Measurements from ENCODE around the gene DSCAML1.

The DSCAML1 gene

GRCh38 chr11:117549417-117549816 is 247.6 kb downstream of the DSCAML1 start:
- no peak for DNase-seq (ENCODE audit: low read depth in 2 of 2)

DNA sequence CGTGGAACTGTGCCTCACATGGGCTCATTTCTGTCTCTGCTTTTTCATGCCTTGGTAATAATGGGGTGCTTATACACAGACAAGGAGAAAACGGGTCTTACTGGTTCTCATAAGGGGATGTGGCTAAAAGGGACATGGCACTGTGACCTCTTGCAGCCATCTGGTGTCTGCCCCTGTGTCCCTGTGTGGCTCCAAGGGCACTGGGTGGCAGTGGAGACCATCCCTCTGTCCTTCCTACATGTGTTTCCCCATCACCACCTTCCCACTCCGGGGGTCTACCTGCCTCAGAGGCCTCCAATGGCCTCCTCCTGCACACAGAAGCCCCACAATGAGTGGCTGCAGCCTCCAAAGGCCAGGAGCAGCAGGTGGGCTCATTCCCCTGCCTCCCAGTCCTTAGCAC is 248.1 kb downstream of the DSCAML1 start:
- DNase-seq (ENCODE audit: low read depth in 2 of 2) = no peak

DNA sequence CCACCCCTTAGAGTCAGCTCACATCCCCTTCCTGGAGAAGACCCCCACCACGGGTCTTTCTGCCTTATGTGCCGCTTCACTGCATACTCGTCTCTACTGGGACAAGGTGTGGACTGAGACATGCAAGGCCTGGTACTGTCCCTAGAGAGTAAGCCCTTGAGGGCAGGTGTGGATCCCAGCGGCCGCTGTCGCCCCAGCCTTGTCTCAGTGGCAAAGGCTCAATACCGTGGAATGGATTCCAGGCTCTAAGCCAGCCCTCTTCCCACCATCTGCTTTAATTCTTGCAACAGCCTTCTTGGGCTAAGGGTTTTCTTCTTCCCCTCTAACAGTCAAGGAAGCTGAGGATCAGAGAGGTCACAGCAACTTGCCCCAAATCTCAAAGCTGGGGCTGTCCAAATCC is 249.1 kb downstream of the DSCAML1 start:
- no peak for DNase-seq (ENCODE audit: low read depth in 2 of 2)

GRCh38 chr11:117547195-117547850 is 249.7 kb downstream of the DSCAML1 start:
- no peak for DNase-seq (ENCODE audit: low read depth in 2 of 2)

- no peak for DNase-seq (ENCODE audit: low read depth in 2 of 2)
Observed at GRCh38 chr11:117546431-117547194, 250.4 kb downstream of the DSCAML1 start.

DNA sequence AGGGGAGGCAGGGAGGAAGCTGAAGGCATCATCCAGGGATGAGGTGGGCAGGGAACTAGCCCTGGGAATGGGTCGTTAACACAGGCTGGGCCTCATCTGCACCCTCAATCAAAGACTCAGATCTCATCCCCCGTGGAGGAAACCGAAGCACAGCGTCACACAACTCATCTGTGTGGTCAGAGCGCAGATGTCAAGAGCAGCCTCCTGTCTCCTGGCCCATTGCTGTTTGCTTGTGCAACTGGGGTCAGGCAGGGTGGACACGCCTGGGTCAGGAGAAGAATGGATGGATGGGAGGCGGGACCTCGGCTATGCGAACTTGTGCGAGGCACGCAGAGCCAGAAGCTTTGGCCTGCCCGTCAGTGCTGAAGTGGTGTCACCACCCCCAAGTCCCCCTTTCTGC is 251.3 kb downstream of the DSCAML1 start:
- no peak for DNase-seq (ENCODE audit: low read depth in 2 of 2)

DNA sequence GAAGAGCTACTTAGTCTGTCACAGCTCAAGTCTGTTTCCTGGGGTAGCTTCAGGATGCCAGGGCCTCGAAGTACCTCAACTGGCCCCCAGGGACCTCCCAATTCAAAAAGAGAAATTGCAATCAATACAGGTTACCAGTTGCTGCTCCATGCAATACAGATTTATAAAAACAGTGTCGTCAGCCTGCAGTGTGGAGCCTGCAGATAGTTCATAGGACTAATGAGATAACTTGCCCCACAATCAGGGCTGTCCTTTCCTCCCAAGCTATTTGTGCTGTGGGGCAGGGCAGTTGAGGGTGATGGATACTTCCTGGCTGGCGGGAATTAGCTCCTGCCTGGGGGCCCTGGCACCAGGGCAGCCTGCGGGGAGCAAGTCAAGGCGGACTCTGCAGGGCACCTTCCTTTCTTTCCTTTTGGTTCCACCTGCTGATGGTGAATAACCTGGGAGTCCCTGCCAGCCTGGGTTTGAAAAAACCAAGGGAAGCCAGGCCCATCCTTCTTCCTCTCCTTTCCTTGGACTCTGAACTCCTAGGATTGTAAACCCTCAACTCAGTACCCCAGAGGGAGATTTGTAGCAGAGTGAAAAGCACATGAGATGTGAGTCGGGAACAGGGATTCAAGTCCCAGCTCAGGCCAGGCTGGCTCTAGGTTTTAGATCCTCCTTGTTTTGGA is 252.8 kb downstream of the DSCAML1 start:
- no peak for DNase-seq (ENCODE audit: low read depth in 2 of 2)

DNA sequence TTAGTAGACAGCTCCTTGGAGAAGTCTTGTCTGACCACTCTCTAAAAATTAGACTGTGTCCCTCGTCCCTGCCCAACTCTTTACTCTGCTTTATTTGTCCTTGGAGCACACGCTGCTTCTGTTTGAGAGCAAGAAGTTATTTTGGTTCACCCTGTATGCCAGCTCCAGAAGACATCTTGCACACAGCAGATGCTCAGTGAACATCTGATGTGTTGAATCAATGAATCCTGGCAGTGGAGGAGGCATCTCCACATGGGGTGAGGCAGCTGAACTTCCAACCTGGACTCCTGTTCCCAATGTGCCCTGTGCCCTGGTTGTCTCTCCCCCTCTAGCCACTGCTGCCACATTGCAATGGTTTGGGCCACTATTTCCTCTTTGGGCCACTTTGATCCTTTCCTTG is 255.8 kb downstream of the DSCAML1 start:
- no peak for DNase-seq (ENCODE audit: low read depth in 2 of 2)

- DNase-seq (ENCODE audit: low read depth in 2 of 2) = no peak
Observed at GRCh38 chr11:117538263-117539135, 258.5 kb downstream of the DSCAML1 start.

- DNase-seq (ENCODE audit: low read depth in 2 of 2) = no peak
Observed at GRCh38 chr11:117535850-117536411, 261.1 kb downstream of the DSCAML1 start.

- no peak for DNase-seq (ENCODE audit: low read depth in 2 of 2)
Observed at GRCh38 chr11:117535201-117535849, 261.7 kb downstream of the DSCAML1 start.

DNA sequence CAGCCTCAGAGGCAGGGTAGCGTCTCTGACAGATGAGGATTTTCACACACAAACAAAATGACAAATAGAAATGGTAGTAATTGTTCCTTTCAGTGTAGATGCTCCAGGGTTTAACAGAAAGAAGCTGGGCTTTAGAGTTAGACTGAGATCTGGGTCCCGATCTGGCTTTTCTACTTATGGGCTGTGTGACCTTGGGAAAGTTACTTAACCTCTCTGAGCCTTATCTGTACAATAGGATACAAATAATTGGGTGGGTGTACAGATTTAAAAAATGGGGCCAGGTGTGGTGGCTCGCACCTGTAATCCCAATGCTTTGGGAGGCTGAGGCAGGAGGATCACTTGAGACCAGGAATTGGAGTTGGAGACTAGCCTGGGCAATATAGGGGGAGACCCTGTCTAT is 264.4 kb downstream of the DSCAML1 start:
- DNase-seq (ENCODE audit: low read depth in 2 of 2) = no peak

DNA sequence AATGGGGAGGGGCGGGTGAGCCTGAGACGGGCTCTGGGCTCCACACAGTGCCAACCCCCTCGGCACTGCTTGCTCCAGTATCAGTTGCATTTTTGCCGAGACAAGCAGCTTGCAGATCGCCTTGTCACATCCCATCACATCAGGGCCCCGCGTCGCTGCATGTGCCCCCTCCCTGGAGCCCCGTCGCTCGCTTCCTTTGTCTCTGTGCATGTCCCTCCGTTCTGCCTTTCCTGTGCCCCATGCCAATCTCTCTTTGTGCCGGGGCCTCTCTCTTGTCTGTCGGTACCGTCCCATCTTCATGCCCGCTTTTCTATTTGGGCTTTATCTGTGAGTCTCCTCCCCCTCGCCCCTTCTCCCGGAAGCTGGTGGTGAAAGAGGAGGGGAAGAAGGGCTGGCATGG is 267.2 kb downstream of the DSCAML1 start:
- no peak for DNase-seq (ENCODE audit: low read depth in 2 of 2)

- no peak for DNase-seq (ENCODE audit: low read depth in 2 of 2)
Observed at GRCh38 chr11:117528097-117528721, 268.8 kb downstream of the DSCAML1 start.

- DNase-seq (ENCODE audit: low read depth in 2 of 2) = no peak
Observed at GRCh38 chr11:117527271-117527670, 269.7 kb downstream of the DSCAML1 start.

DNA sequence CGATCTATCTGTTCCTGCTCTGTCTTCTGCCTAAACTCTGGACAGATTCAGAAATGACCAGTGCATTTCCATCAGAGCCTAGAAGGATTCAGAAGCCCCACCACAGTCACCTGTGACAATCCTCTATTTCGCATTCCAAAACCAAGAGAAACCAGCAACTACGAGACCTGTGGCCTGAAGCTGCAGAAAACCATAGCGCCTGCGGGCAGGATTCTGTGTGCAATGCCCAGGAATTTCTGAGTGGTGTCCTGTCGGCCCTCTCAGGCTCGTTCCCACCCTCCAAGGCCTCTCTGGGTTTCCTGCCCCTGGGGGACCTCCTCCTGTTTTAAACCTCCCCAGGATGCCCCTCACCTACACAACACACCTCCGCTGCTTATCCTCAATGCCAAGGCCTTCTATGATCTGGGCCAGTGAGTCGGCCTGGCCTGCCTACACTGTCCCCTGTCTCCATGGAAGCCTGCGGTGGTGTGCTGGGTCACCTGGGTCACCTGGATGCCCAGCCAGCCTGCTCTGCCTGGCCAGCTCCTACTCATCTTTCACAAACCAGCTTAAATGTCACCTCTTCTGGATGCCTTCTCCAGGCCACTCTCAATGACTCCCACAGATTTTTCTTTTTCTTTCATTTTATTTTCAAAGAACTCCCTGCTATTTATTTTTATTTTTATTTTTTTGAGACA is 271.0 kb downstream of the DSCAML1 start:
- no peak for DNase-seq (ENCODE audit: low read depth in 2 of 2)

DNA sequence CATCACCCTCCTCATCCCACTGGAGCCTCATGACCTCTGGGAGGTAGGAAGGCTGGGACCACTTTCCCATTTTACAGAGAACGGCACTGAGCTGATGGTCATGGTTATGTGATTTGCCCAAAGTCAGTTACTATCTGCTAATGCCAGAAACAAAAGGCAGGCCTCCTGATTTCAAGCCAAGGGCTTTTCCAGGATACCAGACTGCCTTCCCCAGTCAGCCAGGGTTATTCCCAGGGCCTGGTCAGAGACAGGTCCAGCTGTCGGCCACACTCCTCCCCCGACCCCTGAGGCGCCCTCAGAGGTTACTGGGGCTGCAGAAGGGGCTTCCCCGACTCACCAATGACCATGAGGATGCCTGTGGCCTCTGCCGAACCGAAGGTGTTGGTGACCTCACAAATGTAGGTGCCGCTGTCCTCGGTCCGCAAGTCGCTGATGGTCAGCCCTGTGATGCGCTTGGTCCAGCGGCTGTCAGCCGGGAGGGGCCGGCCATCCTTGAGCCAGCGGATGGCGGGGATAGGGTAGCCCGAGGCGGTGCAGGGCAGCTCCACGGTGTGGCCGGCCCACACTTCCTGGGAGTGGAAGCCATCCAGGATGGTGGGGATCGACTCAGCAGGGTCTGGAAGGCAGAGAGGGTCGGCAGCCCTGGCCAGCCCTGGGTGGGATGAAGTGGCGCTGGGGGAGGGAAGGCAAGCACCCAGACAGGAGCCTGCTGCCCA is 272.4 kb downstream of the DSCAML1 start:
- DNase-seq (ENCODE audit: low read depth in 2 of 2) = no peak

GRCh38 chr11:117523680-117524079 is 273.3 kb downstream of the DSCAML1 start:
- no peak for DNase-seq (ENCODE audit: low read depth in 2 of 2)

- DNase-seq (ENCODE audit: low read depth in 2 of 2) = no peak
Observed at GRCh38 chr11:117521974-117522373, 275.0 kb downstream of the DSCAML1 start.
